Gastrocnemius medialis (tissue), 4 donors: ENCODE measurements around the gene SLC46A3. TPM values are rescaled to one million over a fixed set of nuclear protein-coding genes. Genes with fewer than 3 reads are reported as not detected.
"Not testable (repeated sequence)": the region's sequence is repeated elsewhere in the genome, so short reads cannot be mapped to it uniquely, and the experiment has no call there.

ENCODE experiments used
- ATAC-seq, 2 donors: fragments of 150-250 bp; one replicate each; pipeline ENCODE4 v1.9.1; 2016
- DNase-seq, 2 donors: peaks; one replicate each; pipeline ENCODE4 v3.0.0-alpha.2; 2019
- H3K27ac ChIP-seq, 4 donors: fragments of 200-600 bp; sonication (generic); 1 replicate in 1 of 4; 2 replicates in 3 of 4; pipeline ENCODE4 v1.5.1; 2016 to 2018; ENCODE audit warnings: mild to moderate bottlenecking in 2 of 4, moderate library complexity in 1 of 4
- H3K27me3 ChIP-seq, 3 donors: fragments of 200-600 bp; sonication (generic) in 2 of 3; 1 replicate in 1 of 3; 2 replicates in 2 of 3; pipeline versions ENCODE4 v1.5.1 to v1.6.0; 2016 to 2019; ENCODE audit warnings: mild to moderate bottlenecking in 1 of 3, moderate library complexity in 1 of 3
- H3K36me3 ChIP-seq, 2 donors: fragments of 200-600 bp; sonication (generic) in 1 of 2; one replicate each; pipeline ENCODE4 v1.5.1; 2017 to 2018
- H3K4me1 ChIP-seq, 2 donors: fragments of 200-600 bp; sonication (generic) in 1 of 2; one replicate each; pipeline ENCODE4 v1.5.1; 2016 to 2017; ENCODE audit warnings: mild to moderate bottlenecking in 2 of 2
- H3K4me3 ChIP-seq, 4 donors: fragments of 200-600 bp; sonication (generic) in 3 of 4; 1 replicate in 1 of 4; 2 replicates in 3 of 4; pipeline ENCODE4 v1.5.1; 2016 to 2019; ENCODE audit warnings: mild to moderate bottlenecking in 2 of 4
- H3K9me3 ChIP-seq, 3 donors: fragments of 200-600 bp; sonication (generic) in 2 of 3; 1 replicate in 1 of 3; 2 replicates in 2 of 3; pipeline ENCODE4 v1.5.1; 2016 to 2019
- CTCF ChIP-seq, 5 experiments: fragments of 450-650 bp in 3 of 5; fragments of 200-600 bp in 2 of 5; sonication (generic) in 2 of 5; IDR thresholded peaks in 4 of 5; conservative IDR thresholded peaks in 1 of 5; 1 replicate in 4 of 5; 2 replicates in 1 of 5; pipeline ENCODE4 v1.5.1; 2016 to 2019; ENCODE audit warnings: antibody characterized with exemption in 5 of 5, mild to moderate bottlenecking in 3 of 5, moderate library complexity in 3 of 5
- POLR2A ChIP-seq, 2 donors: fragments of 450-650 bp; IDR thresholded peaks; one replicate each; pipeline ENCODE4 v1.6.1; 2017; ENCODE audit warnings: antibody characterized with exemption in 2 of 2, mild to moderate bottlenecking in 2 of 2, moderate library complexity in 2 of 2
- in situ Hi-C, 4 donors: fragments of 200-750 bp; cut with MboI; loops; one replicate each; pipeline versions ENCODE4 v1.15.0 to v1.8.0; 2017; ENCODE audit warnings: low sequenced_read_pairs in 4 of 4
- intact Hi-C: fragments of 100-400 bp; cut with DNase I; formaldehyde crosslinking; loops from one replicate; pipeline ENCODE4 v1.15.1; 2023; ENCODE audit warnings: low total_unique reads
- total RNA-seq, 4 donors: library from RNA; depleted of rRNA; stranded (reverse); fragments of >200 nt; gene quantifications; one replicate each; pipeline versions ENCODE4 v1.1.0 to v1.2.3, GENCODE V29; 2016

Gene SLC46A3
- total RNA-seq, 4 donors from 2014 or later = 6.9 to 18.0 (median 9.8) TPM

GRCh38 chr13:28704282-28704681 is 14.5 kb downstream of the SLC46A3 start:
- intact Hi-C loops = no loop called here
- no peaks in the 10 kb centered on the region for H3K27me3 ChIP-seq

GRCh38 chr13:28699246-28699645 is 19.5 kb downstream of the SLC46A3 start:
- intact Hi-C loops (no loop called here), in situ Hi-C loops (no loop called here)
- no peak overlapping the region for H3K27ac ChIP-seq
- H3K36me3 ChIP-seq = peaks cover 0 to 66% of the 10 kb centered on the region in 2 donors
- DNase-seq (no peak), ATAC-seq (no peak)
- no peaks in the 10 kb centered on the region for H3K27me3 ChIP-seq
- H3K9me3 ChIP-seq = no peaks in the 10 kb centered on the region
- H3K4me1 ChIP-seq = no peaks in the 10 kb centered on the region
- TF ChIP-seq POLR2A (IDR thresholded peaks at IDR 0.05) = no peak
- TF ChIP-seq CTCF (IDR thresholded peaks at IDR 0.05 in 4 of 5, conservative IDR thresholded peaks at IDR 0.05 in 1 of 5) = no peak
- no peak overlapping the region for H3K4me3 ChIP-seq

More at GRCh38 chr13:28704282-28704681, 14.5 kb downstream of the SLC46A3 start:
- Histone ChIP-seq H3K4me1 (peaks cover 0 to 24% of the 10 kb centered on the region in 2 donors), H3K9me3 (no peaks in the 10 kb centered on the region), H3K4me3 (no peak overlapping the region), H3K27ac (no peak overlapping the region), H3K36me3 (peaks cover 0 to 51% of the 10 kb centered on the region in 2 donors)
- TF ChIP-seq POLR2A (IDR thresholded peaks at IDR 0.05) = no peak
- no peak for TF ChIP-seq CTCF (IDR thresholded peaks at IDR 0.05 in 4 of 5, conservative IDR thresholded peaks at IDR 0.05 in 1 of 5)
- DNase-seq = no peak
- no peak for ATAC-seq
- in situ Hi-C loops = loop anchor here in 1 of 4 donors (25.0 kb wide), 1 partner anchor 567 kb away; the partner anchor contains the start of gene PAN3

GRCh38 chr13:28697441-28697840 is 21.3 kb downstream of the SLC46A3 start:
- Histone ChIP-seq H3K27ac (no peak overlapping the region), H3K4me1 (no peaks in the 10 kb centered on the region), H3K4me3 (no peak overlapping the region), H3K27me3 (no peaks in the 10 kb centered on the region), H3K36me3 (peaks cover 0 to 48% of the 10 kb centered on the region in 2 donors), H3K9me3 (no peaks in the 10 kb centered on the region)
- intact Hi-C loops (no loop called here), in situ Hi-C loops (no loop called here)
- no peak for TF ChIP-seq POLR2A (IDR thresholded peaks at IDR 0.05)
- no peak for TF ChIP-seq CTCF (IDR thresholded peaks at IDR 0.05 in 4 of 5, conservative IDR thresholded peaks at IDR 0.05 in 1 of 5)
- ATAC-seq (no peak), DNase-seq (no peak)

- H3K4me3 ChIP-seq, ATAC-seq, H3K27me3 ChIP-seq, DNase-seq, H3K4me1 ChIP-seq, H3K27ac ChIP-seq, H3K9me3 ChIP-seq, intact Hi-C loops, in situ Hi-C loops: not testable (repeated sequence)
- H3K36me3 ChIP-seq = peaks cover 0 to 15% of the 10 kb centered on the region in 2 donors
Measured at GRCh38 chr13:28693605-28694491, 24.9 kb downstream of the SLC46A3 start.

- TF ChIP-seq POLR2A (IDR thresholded peaks at IDR 0.05) = no peak
- TF ChIP-seq CTCF (IDR thresholded peaks at IDR 0.05 in 4 of 5, conservative IDR thresholded peaks at IDR 0.05 in 1 of 5) = no peak
- no peak overlapping the region for H3K4me3 ChIP-seq
- DNase-seq = no peak
- H3K9me3 ChIP-seq = no peaks in the 10 kb centered on the region
- no peak overlapping the region for H3K27ac ChIP-seq
- no peaks in the 10 kb centered on the region for H3K36me3 ChIP-seq
- ATAC-seq = no peak
- no peaks in the 10 kb centered on the region for H3K4me1 ChIP-seq
- intact Hi-C loops = no loop called here
- H3K27me3 ChIP-seq = no peaks in the 10 kb centered on the region
- in situ Hi-C loops = no loop called here
Measured at GRCh38 chr13:28685892-28686291, 32.9 kb downstream of the SLC46A3 start.
